ENCODE data around the gene SFMBT2.

The SFMBT2 gene

GRCh38 chr10:7133958-7134357 is 276.9 kb downstream of the SFMBT2 start:
- DNase-seq (ENCODE audit: low spot score) = no peak

DNA sequence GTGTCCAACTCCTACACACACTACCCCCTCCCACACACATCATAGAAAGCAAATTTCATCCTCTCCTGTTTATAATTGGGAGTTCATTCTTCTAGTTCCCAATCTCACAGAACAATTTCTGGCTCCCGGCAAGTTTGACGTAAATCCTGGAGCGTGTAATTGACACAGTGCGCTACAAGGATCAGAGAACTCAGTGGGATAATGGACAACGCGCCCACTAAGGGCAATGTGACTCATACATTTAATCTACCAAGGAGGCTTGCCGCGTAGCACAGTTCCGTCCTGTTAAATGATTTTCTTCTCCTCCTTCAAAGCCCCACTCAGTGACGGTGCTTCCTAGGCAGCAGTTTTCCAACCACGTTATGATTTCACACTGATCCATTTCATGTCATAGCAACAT is 277.6 kb downstream of the SFMBT2 start:
- no peak for DNase-seq (ENCODE audit: low spot score)

- no peak for DNase-seq (ENCODE audit: low spot score)
These were observed 280.5 kb downstream of the SFMBT2 start for GRCh38 chr10:7130191-7130911.

DNA sequence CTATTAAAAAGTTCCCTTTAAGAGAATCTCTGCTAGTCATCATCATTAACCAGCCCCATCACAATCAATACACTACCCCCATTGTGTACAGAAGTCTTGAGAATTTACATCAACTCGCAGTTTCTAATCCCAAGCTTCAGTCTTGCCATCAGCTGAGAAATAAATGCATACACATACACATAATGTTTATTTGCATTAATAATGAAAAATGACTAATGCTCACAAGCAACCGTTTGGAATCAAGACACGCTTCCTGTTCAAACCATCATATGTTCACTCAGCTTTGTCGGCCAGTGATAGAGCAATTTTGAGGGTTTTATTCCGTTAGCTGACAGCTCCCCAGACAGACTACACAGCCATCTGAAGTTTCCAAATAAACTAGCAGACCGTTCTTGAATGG is 287.1 kb downstream of the SFMBT2 start:
- DNase-seq (ENCODE audit: low spot score) = no peak

- DNase-seq (ENCODE audit: low spot score) = no peak
These were observed 288.3 kb downstream of the SFMBT2 start for GRCh38 chr10:7122561-7122960.

- DNase-seq (ENCODE audit: low spot score) = peak; percentile 12
These were observed 289.6 kb downstream of the SFMBT2 start for GRCh38 chr10:7121154-7121797.

- no peak for DNase-seq (ENCODE audit: low spot score)
These were observed 291.4 kb downstream of the SFMBT2 start for GRCh38 chr10:7119325-7120015.

DNA sequence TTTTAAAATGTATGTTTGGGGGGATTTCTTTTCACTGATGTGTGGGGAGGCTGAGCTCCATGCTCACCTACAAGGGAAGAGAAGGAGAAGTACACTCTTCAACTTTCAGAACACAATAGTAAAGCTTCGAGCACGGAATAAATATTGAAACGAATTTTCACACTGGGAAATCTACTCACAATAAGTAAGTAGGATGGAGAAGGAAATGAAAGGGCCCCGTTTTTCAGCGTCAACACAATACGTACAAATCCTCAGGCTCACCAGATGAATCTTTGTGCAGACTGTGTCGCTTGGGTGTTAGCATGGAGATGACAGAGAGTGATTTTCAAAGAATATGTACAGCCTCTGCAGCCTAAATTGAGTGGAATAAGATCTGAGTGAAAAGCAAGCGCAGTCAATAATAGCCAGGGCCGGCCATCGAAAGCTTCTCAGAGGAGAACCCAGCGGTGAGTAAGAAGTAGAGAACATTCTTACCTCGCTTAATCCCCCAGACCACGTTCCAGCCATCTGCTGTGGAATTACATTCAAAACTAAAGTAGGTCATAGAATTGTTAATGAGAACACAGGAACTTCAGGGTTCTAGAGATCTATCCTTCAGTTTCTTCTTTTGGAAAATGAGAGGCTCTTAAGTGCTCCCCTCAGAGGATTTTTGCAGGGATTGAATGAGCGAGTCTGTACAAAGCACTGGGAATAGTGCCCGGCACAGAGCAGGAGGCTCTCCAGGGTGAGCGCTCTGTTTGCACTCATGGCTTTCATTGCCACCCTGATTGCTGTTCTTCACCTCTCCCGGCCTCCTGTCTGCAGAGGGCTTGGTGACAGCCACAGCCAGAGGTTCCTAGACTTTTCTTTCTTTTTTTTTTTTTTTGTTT is 292.8 kb downstream of the SFMBT2 start:
- DNase-seq (ENCODE audit: low spot score) = peak; percentile 22

DNA sequence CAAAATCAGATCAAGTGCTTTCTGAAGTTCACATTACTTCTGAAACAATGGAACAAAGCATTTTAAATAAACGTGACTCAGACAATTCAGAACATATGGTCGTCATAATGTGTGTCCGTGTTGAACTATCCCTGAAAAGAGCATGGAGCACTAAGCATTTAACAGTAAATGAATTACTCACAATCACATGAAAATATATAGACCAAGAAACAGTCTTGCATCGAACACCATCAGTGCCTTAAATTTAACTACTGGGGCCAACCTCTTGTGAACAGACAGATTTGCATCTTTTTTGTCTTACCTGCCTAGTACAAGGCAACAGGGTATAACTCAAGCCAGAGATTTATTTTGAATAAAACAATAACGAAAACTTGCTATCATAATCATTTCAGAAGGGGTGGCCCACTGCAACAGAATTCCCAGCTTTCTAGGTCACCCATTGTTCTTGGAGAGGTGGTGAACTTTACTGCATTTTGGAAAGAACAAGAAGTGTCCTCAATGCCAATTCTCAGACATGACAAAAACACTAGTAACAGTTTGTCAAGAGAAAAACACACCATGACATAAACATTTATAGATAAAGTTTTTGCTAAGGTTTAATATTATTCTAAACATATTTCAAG is 293.5 kb downstream of the SFMBT2 start:
- no peak for DNase-seq (ENCODE audit: low spot score)

DNA sequence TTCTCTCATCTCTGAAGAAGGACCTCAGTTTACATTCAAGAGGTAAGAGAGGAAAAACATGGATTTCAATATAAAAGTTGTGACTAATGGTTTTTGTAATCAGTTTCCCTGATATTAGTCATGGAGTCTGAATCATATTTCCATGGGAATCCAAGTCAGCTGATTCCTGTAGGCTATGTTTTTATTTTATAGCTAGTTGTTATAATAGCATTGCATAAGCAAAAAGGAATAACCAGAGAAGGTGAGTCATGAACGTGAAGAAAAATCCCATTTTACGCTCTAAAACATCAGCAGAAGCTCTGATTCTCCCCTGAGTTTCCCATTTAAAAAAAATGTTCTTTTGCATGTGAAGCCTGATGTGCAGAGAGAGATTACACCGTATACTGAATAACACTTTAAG is 299.3 kb downstream of the SFMBT2 start:
- DNase-seq (ENCODE audit: low spot score) = no peak

DNA sequence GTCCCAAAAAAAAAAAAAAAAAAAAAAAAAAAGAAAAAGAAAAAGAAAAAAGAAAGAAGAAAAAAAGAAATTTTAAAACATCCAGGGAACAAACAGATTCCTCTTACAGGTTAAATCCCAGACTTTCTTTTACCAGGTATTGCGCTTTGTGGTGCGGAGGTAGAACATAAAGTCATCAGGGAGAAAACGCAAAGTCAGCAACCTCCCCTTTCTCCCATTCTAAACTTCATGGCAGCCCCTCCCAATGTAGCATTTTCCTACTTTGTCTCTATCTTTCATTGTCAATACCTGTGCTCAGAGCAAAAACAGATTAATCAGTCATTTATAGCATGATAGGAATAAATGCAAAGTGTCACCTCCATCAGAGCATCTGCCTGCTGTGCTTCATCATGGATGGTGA is 299.7 kb downstream of the SFMBT2 start:
- no peak for DNase-seq (ENCODE audit: low spot score)

Measured in cerebellar cortex (tissue), 1 donor.